BLaER1 treated with 17β-estradiol and CSF1 and Interleukin-3, amounts not matched to agents 10 nM and 100 nM (cell line): Measurements from ENCODE around the gene S100A5.

Experiments
- H3K27ac ChIP-seq, 11 experiments: shearing (Covaris generic); formaldehyde crosslinking; 2 replicates each; pipeline ENCODE4 v1.8.1; 2022
- H3K27me3 ChIP-seq, 11 experiments: shearing (Covaris generic); formaldehyde crosslinking; 2 replicates each; pipeline ENCODE4 v1.8.1; 2022
- H3K36me3 ChIP-seq, 11 experiments: shearing (Covaris generic); formaldehyde crosslinking; 2 replicates each; pipeline ENCODE4 v1.8.1; 2022
- H3K4me1 ChIP-seq, 10 experiments: shearing (Covaris generic); formaldehyde crosslinking; 2 replicates each; pipeline ENCODE4 v1.8.1; 2022
- H3K4me2 ChIP-seq, 11 experiments: shearing (Covaris generic); formaldehyde crosslinking; 2 replicates each; pipeline ENCODE4 v1.8.1; 2022
- H3K4me3 ChIP-seq, 10 experiments: shearing (Covaris generic); formaldehyde crosslinking; 2 replicates each; pipeline ENCODE4 v1.8.1; 2022
- H3K9ac ChIP-seq, 11 experiments: shearing (Covaris generic); formaldehyde crosslinking; 2 replicates each; pipeline ENCODE4 v1.8.1; 2022
- H3K9me3 ChIP-seq, 11 experiments: shearing (Covaris generic); formaldehyde crosslinking; replicated peaks in 1 of 11; 2 replicates each; pipeline ENCODE4 v1.8.1; 2022
- H4K20me1 ChIP-seq, 11 experiments: shearing (Covaris generic); formaldehyde crosslinking; 2 replicates each; pipeline ENCODE4 v1.8.1; 2022
- Cebpa-rat ChIP-seq, 11 experiments: shearing (Covaris generic); IDR thresholded peaks; 2 replicates each; pipeline ENCODE4 v1.8.1; 2022

The S100A5 gene

GRCh38 chr1:153506831-153507413, 33.8 kb downstream of the S100A5 start:
- no peaks in the 10 kb centered on the region for H3K9me3 ChIP-seq
- no peaks in the 10 kb centered on the region for H3K27me3 ChIP-seq
- no peaks in the 10 kb centered on the region for H3K36me3 ChIP-seq
- no peaks in the 10 kb centered on the region for H4K20me1 ChIP-seq
- peaks cover 11 to 38% (median 20%) of the 10 kb centered on the region in 10 experiments; a peak in 19 of 20 replicates for H3K4me1 ChIP-seq
- no peak for TF ChIP-seq Cebpa-rat (IDR thresholded peaks at IDR 0.05)
- H3K9ac ChIP-seq, result 0 out of 22 replicates have a peak overlapping the region, but pooled peaks of 2 of the 11 experiments have one; percentile 2 to 4
- no peak overlapping the region for H3K4me3 ChIP-seq
- peak overlapping the region in 2 of 11 experiments; percentile 15 to 26; a peak in 4 of 22 replicates for H3K4me2 ChIP-seq
- H3K27ac ChIP-seq, result 0 out of 22 replicates have a peak overlapping the region, but pooled peaks of 1 of the 11 experiments have one; percentile 2

GRCh38 chr1:153506386-153506785, 34.3 kb downstream of the S100A5 start:
- no peak overlapping the region for H3K4me3 ChIP-seq
- H3K27ac ChIP-seq, result no peak overlapping the region
- peak overlapping the region in 2 of 11 experiments; percentile 15 to 26; a peak in 3 of 22 replicates for H3K4me2 ChIP-seq

GRCh38 chr1:153505576-153505975, 35.2 kb downstream of the S100A5 start:
- Histone ChIP-seq H3K36me3 (no peaks in the 10 kb centered on the region), H3K9me3 (no peaks in the 10 kb centered on the region), H3K4me1 (peaks cover 7 to 24% (median 9%) of the 10 kb centered on the region in 10 experiments; a peak in 19 of 20 replicates), H3K4me2 (no peak overlapping the region), H3K27ac (no peak overlapping the region), H4K20me1 (no peaks in the 10 kb centered on the region), H3K4me3 (no peak overlapping the region), H3K27me3 (no peaks in the 10 kb centered on the region), H3K9ac (no peak overlapping the region)
- TF ChIP-seq Cebpa-rat (IDR thresholded peaks at IDR 0.05), result no peak

More at GRCh38 chr1:153506386-153506785, 34.3 kb downstream of the S100A5 start:
- peaks cover 11 to 33% (median 16%) of the 10 kb centered on the region in 10 experiments; a peak in 19 of 20 replicates for H3K4me1 ChIP-seq
- no peaks in the 10 kb centered on the region for H3K9me3 ChIP-seq
- no peaks in the 10 kb centered on the region for H4K20me1 ChIP-seq
- no peak for TF ChIP-seq Cebpa-rat (IDR thresholded peaks at IDR 0.05)
- H3K9ac ChIP-seq, result no peak overlapping the region
- no peaks in the 10 kb centered on the region for H3K36me3 ChIP-seq
- H3K27me3 ChIP-seq, result no peaks in the 10 kb centered on the region

- Histone ChIP-seq H3K27me3 (no peaks in the 10 kb centered on the region), H3K9ac (no peak overlapping the region), H3K4me3 (no peak overlapping the region), H4K20me1 (no peaks in the 10 kb centered on the region), H3K4me2 (no peak overlapping the region), H3K36me3 (no peaks in the 10 kb centered on the region), H3K9me3 (no peaks in the 10 kb centered on the region), H3K27ac (no peak overlapping the region), H3K4me1 (peaks cover 0 to 17% (median 4%) of the 10 kb centered on the region in 10 experiments; a peak in 8 of 20 replicates)
- no peak for TF ChIP-seq Cebpa-rat (IDR thresholded peaks at IDR 0.05)
These were observed 37.0 kb downstream of the S100A5 start for GRCh38 chr1:153503766-153504165.

GRCh38 chr1:153498746-153499145, 42.0 kb downstream of the S100A5 start:
- TF ChIP-seq Cebpa-rat (IDR thresholded peaks at IDR 0.05), result no peak
- Histone ChIP-seq H4K20me1 (no peaks in the 10 kb centered on the region), H3K4me3 (no peak overlapping the region), H3K9ac (0 out of 22 replicates have a peak overlapping the region, but pooled peaks of 1 of the 11 experiments have one; percentile 25), H3K27ac (no peak overlapping the region), H3K9me3 (no peaks in the 10 kb centered on the region), H3K36me3 (no peaks in the 10 kb centered on the region), H3K4me1 (peaks cover 18 to 29% (median 21%) of the 10 kb centered on the region in 10 experiments), H3K27me3 (no peaks in the 10 kb centered on the region), H3K4me2 (no peak overlapping the region; a peak in 1 of 22 replicates)

GRCh38 chr1:153495536-153495935, 45.2 kb downstream of the S100A5 start:
- Histone ChIP-seq H3K4me1 (peaks cover 20 to 61% (median 47%) of the 10 kb centered on the region in 10 experiments), H3K36me3 (no peaks in the 10 kb centered on the region), H3K4me3 (no peak overlapping the region), H3K4me2 (peak overlapping the region; percentile 70 to 88 (median 79)), H3K9me3 (no peaks in the 10 kb centered on the region), H3K9ac (peak overlapping the region; percentile 6 to 55 (median 26); a peak in 12 of 22 replicates), H4K20me1 (no peaks in the 10 kb centered on the region), H3K27me3 (no peaks in the 10 kb centered on the region), H3K27ac (peak overlapping the region in 9 of 11 experiments; percentile 15 to 68 (median 39); a peak in 14 of 22 replicates)
- TF ChIP-seq Cebpa-rat (IDR thresholded peaks at IDR 0.05), result no peak

- no peaks in the 10 kb centered on the region for H3K36me3 ChIP-seq
- TF ChIP-seq Cebpa-rat (IDR thresholded peaks at IDR 0.05), result no peak
- H3K27me3 ChIP-seq, result no peaks in the 10 kb centered on the region
- peak overlapping the region in 10 of 11 experiments; percentile 15 to 83 (median 38); a peak in 14 of 22 replicates for H3K27ac ChIP-seq
- no peaks in the 10 kb centered on the region for H3K9me3 ChIP-seq
- H3K4me3 ChIP-seq, result no peak overlapping the region
- H3K4me2 ChIP-seq, result peak overlapping the region; percentile 70 to 88 (median 79)
- H3K4me1 ChIP-seq, result peaks cover 20 to 65% (median 52%) of the 10 kb centered on the region in 10 experiments
- H3K9ac ChIP-seq, result peak overlapping the region in 10 of 11 experiments; percentile 6 to 55 (median 30); a peak in 12 of 22 replicates
- no peaks in the 10 kb centered on the region for H4K20me1 ChIP-seq
These were observed 45.7 kb downstream of the S100A5 start for GRCh38 chr1:153494976-153495535.

- H3K36me3 ChIP-seq, result no peaks in the 10 kb centered on the region
- no peak overlapping the region for H3K4me3 ChIP-seq
- H4K20me1 ChIP-seq, result no peaks in the 10 kb centered on the region
- no peak for TF ChIP-seq Cebpa-rat (IDR thresholded peaks at IDR 0.05)
- H3K9me3 ChIP-seq, result no peaks in the 10 kb centered on the region
- peak overlapping the region in 9 of 11 experiments; percentile 6 to 88 (median 71); a peak in 16 of 22 replicates for H3K4me2 ChIP-seq
- no peaks in the 10 kb centered on the region for H3K27me3 ChIP-seq
- peak overlapping the region in 6 of 11 experiments; percentile 8 to 83 (median 62); a peak in 11 of 22 replicates for H3K27ac ChIP-seq
- peak overlapping the region in 3 of 11 experiments; percentile 5 to 50 (median 26); a peak in 3 of 22 replicates for H3K9ac ChIP-seq
- H3K4me1 ChIP-seq, result peaks cover 20 to 76% (median 60%) of the 10 kb centered on the region in 10 experiments
These were observed 47.3 kb downstream of the S100A5 start for GRCh38 chr1:153493343-153493960.
